D341Med (cell line): ENCODE results near the gene LYZL2.
"Not testable (repeated sequence)": the region's sequence is repeated elsewhere in the genome, so short reads cannot be mapped to it uniquely, and the experiment has no call there.

Experiments
- DNase-seq: peaks from one replicate; pipeline ENCODE4 v3.0.0; 2012; ENCODE audit warnings: low spot score

The LYZL2 gene

GRCh38 chr10:30639946-30640786 lies 10.6 kb upstream of the LYZL2 start:
- peak; percentile 44 for DNase-seq

DNA sequence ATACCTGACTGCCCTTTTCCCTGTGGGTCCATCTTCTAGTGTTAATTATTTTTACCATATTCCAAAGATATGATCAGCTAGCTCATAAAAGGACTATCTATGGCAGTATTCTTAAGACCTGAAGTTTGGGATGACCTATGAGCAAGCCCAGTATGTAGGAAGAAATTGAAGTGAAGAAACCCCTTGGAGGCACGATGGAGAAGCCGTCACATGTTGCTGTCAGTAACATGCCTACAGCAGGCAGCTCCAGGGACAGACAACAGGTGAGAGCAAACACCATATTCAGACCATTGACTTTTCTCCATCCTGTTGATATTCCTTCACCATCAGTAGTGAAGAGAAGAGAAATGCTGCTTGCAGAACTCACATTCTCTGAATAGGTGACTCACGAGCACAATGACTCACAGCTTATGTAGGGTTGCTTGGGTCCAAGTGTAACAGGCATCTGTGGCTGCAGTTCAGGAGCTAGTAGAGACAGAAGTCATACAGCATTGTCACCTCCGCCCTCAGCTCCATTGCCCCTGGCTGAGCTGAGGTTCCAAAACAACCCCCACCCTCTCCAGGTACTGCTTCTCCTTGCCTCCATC lies 8.4 kb upstream of the LYZL2 start:
- DNase-seq = no peak

- DNase-seq = no peak
These were observed 1.6 kb upstream of the LYZL2 start for GRCh38 chr10:30631188-30631587.

GRCh38 chr10:30630571-30630970 lies 1.0 kb upstream of the LYZL2 start:
- no peak for DNase-seq

DNA sequence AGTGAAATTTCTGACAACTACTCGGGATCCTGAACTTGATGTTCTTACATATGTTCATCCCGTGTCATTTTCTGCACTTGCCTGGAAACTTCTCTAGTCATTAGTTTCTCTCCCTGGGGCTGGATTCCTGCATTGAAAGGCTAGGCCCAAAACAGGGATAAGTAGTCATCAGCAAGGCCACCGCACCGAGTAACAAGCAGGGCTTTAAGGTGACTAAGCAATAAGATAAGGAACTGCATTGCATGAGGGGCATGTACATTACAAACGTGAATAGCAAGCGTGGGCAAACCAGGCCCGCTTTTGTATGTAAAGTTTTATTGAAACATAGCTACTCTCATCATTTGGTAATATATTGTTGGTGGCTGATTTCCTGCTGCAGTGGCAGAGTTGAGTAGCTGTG lies 977 bp downstream of the LYZL2 start:
- not testable (repeated sequence) for DNase-seq

GRCh38 chr10:30626837-30627236 lies 2.7 kb downstream of the LYZL2 start:
- DNase-seq = not testable (repeated sequence)

DNA sequence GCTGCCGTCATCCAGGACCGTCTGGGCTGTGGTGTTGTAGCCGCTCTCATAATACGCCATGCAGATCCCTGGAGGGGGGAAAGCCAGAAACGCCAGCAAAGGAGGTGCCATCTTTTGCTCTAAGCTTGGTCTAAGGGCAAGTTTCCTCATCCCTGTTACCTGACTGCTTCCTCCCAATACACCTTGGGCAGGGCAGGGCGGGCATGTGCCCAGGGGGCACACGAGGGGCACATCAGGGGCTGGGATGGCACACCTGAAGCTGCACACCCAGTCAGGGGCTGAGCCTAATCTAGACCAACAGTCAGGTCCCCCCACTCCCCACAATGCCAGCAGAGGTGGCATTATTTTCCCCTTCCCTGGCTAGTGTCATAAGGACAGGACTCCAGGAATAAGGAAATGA lies 3.4 kb downstream of the LYZL2 start:
- DNase-seq = not testable (repeated sequence)

DNA sequence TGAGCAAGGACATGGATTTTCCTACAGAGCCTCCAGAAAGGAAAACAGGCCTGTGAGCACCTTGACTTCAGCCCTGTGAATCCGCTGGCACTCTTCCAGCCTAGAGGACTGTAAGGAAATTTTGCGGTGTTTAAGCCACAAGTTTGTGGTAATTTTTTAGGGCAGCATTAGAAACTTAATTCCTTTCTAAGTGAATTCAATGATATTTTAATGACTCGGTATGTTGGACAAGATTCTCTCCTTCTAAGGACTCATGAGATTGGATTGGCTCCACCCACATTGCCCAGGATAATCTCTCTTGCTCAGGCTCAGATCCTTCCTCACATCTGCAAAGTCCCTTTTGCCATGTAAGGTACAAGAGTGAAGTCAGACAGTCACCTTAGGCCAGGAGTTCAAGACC lies 4.5 kb downstream of the LYZL2 start:
- DNase-seq = no peak

GRCh38 chr10:30619966-30620365 lies 9.6 kb downstream of the LYZL2 start:
- DNase-seq = no peak

GRCh38 chr10:30617070-30617469 lies 12.5 kb downstream of the LYZL2 start:
- DNase-seq = no peak

GRCh38 chr10:30611041-30611440 lies 18.5 kb downstream of the LYZL2 start:
- not testable (repeated sequence) for DNase-seq

DNA sequence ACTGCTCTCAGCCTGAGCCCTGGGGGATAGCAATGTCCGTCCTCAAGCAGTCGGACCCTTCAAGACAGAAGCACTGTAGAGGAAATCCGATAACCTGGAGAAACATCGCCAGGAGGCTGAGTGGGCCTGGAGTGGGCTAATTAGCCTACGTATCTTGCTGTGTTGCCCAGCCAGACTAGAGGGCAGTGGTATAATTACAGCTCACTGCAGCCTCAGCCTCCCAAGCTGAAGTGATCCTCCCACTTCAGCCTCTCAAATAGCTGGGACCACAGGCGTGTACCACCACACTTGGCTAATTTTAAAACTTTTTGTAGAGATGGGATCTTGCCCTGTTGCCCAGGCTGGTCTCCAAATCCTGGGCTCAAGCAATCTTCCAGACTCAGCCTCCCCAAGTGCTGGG lies 21.7 kb downstream of the LYZL2 start:
- DNase-seq = no peak

DNA sequence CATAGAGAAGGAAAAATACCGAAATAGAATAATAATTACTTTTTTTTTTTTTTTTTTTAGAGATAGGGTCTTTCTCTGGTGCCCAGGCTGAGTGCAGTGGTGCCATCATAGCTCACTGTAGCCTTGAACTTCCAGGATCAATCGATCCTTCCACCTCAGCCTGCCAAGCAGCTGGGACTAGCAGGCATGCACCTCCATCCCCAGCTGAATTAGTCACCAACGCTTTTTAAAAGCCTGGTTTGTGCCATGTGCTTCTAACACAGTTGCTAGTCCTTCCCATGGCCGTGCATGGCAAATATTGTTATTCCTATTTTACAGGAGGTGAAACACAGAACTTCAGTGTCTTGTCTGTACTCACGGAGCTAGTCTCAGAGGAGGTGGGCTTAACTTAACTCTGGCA lies 23.2 kb downstream of the LYZL2 start:
- DNase-seq = no peak

- not testable (repeated sequence) for DNase-seq
These were observed 24.0 kb downstream of the LYZL2 start for GRCh38 chr10:30605341-30606121.

GRCh38 chr10:30603589-30603988 lies 26.0 kb downstream of the LYZL2 start:
- no peak for DNase-seq

GRCh38 chr10:30602747-30603146 lies 26.8 kb downstream of the LYZL2 start:
- no peak for DNase-seq

DNA sequence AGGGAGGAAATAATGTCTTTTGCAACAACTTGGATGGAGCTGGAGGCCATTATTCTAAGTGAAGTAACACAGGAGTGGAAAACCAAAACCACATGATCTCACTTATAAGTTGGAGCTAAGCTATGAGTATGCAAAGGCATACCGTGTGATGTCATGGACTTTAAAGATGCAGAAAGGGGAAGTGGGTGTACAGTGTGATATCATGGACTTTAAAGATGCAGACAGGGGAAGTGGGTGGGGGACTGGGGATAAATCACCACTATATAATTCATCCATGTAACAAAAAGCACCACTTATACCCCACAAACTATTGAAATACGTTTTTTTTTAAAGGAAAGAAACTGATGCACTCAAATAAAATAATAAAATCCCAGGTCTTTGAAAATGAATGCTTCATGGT lies 29.5 kb downstream of the LYZL2 start:
- no peak for DNase-seq

- no peak for DNase-seq
These were observed 31.3 kb downstream of the LYZL2 start for GRCh38 chr10:30598105-30598776.

- DNase-seq = not testable (repeated sequence)
These were observed 32.1 kb downstream of the LYZL2 start for GRCh38 chr10:30597433-30597824.

GRCh38 chr10:30596493-30597432 lies 32.8 kb downstream of the LYZL2 start:
- DNase-seq = not testable (repeated sequence)

- no peak for DNase-seq
These were observed 33.5 kb downstream of the LYZL2 start for GRCh38 chr10:30596013-30596412.
